Cardiac fibroblast (primary cell): ENCODE data around the gene RBM28.

Experiments
- DNase-seq, 2 donors: peaks; one replicate each; pipeline versions ENCODE4 v3.0.0 to v3.0.0-alpha.2; 2010; ENCODE audit warnings: low read depth in 2 of 2
- H3K4me3 ChIP-seq, 2 donors: replicated peaks in 1 of 2; 1 replicate in 1 of 2; 2 replicates in 1 of 2; pipeline ENCODE4 v1.5.1; 2011; ENCODE audit warnings: low read depth in 2 of 2, low read length in 2 of 2, mild to moderate bottlenecking in 2 of 2, moderate library complexity in 1 of 2
- TF ChIP-seq, protein P1 (sequence below): IDR thresholded peaks from one replicate; pipeline ENCODE4 v1.5.1; 2011; ENCODE audit warnings: low read depth, mild to moderate bottlenecking, low read length, inconsistent platforms

Gene RBM28, protein sequence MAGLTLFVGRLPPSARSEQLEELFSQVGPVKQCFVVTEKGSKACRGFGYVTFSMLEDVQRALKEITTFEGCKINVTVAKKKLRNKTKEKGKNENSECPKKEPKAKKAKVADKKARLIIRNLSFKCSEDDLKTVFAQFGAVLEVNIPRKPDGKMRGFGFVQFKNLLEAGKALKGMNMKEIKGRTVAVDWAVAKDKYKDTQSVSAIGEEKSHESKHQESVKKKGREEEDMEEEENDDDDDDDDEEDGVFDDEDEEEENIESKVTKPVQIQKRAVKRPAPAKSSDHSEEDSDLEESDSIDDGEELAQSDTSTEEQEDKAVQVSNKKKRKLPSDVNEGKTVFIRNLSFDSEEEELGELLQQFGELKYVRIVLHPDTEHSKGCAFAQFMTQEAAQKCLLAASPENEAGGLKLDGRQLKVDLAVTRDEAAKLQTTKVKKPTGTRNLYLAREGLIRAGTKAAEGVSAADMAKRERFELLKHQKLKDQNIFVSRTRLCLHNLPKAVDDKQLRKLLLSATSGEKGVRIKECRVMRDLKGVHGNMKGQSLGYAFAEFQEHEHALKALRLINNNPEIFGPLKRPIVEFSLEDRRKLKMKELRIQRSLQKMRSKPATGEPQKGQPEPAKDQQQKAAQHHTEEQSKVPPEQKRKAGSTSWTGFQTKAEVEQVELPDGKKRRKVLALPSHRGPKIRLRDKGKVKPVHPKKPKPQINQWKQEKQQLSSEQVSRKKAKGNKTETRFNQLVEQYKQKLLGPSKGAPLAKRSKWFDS

DNA sequence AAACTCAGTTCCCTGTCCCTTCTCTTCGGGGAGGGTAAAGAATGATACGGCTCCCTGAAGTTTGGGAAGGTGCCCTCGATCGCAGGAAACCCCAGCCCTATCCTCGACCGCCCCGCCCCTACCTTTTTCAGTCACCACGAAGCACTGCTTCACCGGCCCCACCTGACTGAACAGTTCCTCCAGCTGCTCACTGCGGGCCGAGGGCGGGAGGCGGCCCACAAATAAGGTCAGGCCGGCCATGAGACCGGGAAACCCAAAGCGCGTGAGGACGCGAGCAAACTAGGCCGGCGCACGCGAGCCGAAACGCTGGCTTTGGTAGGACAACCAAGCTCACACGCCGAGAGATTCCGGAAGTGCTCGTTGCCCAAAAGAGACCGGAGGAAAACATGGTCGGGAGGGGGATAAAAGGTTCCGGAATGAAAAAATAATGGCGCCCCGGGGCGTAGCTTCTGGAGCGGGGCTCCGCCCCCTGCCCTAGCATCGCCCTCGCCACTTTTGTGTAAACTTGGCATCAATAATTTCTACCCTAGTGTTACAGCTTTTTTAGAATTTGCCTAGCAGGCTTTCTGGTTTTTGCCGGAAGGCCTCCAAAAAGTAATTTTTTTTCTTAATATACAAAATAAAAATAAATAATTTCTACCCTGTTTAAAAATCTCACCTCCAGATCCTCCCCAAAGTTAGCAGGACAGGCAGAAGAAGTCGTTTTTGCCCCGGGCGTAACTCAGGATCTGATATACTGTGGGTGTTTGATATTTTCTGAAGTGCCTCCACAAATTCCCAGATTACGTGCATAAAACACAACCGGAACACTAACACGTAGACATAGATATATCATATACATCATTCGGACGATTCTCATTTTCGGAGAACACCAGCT lies at the start of gene RBM28:
Gene RBM28 (minus strand): TSS at position 355 of the 877 bp plus-strand sequence. CDS start 115 bp downstream, at position 240.
- TF ChIP-seq, protein P1, sequence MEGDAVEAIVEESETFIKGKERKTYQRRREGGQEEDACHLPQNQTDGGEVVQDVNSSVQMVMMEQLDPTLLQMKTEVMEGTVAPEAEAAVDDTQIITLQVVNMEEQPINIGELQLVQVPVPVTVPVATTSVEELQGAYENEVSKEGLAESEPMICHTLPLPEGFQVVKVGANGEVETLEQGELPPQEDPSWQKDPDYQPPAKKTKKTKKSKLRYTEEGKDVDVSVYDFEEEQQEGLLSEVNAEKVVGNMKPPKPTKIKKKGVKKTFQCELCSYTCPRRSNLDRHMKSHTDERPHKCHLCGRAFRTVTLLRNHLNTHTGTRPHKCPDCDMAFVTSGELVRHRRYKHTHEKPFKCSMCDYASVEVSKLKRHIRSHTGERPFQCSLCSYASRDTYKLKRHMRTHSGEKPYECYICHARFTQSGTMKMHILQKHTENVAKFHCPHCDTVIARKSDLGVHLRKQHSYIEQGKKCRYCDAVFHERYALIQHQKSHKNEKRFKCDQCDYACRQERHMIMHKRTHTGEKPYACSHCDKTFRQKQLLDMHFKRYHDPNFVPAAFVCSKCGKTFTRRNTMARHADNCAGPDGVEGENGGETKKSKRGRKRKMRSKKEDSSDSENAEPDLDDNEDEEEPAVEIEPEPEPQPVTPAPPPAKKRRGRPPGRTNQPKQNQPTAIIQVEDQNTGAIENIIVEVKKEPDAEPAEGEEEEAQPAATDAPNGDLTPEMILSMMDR: no peak
- H3K4me3 ChIP-seq: peak within 1 kb of the TSS; percentile 74 to 97
- DNase-seq: peak; percentile 93 to 94

DNA sequence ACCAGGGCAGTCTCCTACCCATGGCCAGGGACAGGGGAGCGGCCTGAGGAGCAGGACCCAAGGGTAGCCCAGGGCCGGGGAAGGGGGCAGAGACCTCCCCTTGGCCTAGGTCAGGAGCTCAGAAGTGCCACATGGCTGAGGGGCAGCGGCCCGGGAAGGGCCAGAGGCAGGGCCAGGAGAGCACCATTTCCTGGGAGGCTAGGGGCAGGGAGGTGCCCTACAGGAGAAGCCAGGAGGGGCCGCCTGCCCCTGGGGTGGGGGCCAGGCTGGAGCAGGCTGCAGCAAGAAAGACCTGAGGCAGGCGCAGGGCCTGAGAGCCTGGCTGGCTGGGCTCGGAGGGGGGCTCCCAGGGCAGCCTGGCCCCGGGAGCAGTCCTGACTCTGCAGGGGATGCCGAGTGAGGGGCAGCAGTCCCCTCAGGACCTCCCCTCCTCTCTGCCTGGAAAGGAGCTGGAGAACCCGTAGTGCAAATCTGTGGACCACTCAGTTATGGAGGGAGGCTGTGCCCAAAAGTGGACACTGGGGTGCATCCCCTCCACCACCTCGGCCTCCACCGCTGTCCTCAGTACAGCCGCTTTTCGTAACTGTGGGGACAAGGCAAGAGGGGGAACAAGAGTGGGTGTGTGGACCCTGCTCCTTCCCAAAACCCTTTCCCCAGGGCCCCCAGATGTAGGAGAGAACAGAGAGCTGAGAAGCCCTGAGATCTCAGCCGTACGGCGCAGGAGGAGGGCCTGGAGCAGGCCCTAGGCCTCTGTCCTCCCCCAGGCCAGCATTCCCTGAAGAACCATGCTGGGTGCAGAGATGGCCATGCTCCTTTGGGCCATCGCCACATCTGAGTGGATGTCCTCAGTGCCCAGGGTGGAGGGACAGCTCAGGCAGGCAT lies 49.0 kb upstream of the RBM28 start:
- DNase-seq: no peak

DNA sequence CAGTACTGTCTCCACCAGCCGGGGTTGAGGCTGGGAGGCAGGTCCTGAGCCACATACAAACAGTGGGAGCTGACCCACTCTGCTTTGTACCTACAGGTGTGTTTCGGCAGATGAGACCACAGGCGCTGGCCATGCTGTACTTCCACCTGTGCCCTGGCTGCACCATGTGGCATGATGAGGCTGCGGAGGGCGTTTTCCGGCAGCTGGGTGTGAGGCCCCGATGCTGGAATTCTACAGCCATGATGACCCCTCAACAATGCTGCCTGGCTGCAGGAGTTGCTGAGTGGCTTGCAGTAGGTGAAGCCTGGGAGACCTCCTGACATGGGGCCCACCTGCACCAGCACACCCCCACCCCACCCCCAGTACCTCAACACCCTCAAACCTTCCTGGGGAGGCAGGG lies 48.1 kb upstream of the RBM28 start:
- TF ChIP-seq, protein P1: no peak
- no peak for DNase-seq
- H3K4me3 ChIP-seq: no peak overlapping the region

More for the DNA sequence above, 49.0 kb upstream of the RBM28 start:
- TF ChIP-seq, protein P1: no peak
- H3K4me3 ChIP-seq: no peak overlapping the region

DNA sequence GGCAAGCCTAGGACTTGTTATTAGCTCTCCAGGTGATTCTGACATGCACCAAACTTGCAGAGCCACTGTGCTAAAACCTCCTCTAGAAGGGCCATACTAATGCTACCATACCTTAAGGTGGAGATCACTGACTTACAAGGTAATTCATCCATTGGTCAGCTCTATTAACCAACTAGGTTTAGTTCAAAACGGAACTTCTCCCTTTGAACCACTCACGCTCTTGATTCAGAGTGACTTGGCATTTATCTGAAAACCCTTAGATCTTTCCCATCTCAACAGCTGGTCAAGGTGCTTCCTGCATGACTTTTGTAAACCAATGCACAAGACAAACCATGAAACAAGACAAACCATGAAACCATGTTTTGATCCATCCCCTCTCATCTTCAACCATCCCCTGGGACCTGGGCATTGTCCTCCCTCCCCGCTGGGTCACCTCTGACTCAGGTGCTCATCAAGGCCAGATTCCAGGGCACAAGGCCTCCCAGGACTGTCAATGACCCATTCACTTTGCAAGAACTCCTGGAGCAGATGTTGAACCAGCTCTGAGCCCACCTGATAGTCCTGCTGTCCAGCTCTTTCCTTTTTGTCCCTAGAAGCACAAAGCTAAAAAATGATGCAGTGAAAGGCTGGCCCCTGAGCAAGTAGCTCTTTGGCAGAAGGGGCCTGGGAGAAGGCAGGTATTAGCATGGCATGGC lies 47.3 kb upstream of the RBM28 start:
- DNase-seq: no peak
- TF ChIP-seq, protein P1: no peak
- H3K4me3 ChIP-seq: no peak overlapping the region

DNA sequence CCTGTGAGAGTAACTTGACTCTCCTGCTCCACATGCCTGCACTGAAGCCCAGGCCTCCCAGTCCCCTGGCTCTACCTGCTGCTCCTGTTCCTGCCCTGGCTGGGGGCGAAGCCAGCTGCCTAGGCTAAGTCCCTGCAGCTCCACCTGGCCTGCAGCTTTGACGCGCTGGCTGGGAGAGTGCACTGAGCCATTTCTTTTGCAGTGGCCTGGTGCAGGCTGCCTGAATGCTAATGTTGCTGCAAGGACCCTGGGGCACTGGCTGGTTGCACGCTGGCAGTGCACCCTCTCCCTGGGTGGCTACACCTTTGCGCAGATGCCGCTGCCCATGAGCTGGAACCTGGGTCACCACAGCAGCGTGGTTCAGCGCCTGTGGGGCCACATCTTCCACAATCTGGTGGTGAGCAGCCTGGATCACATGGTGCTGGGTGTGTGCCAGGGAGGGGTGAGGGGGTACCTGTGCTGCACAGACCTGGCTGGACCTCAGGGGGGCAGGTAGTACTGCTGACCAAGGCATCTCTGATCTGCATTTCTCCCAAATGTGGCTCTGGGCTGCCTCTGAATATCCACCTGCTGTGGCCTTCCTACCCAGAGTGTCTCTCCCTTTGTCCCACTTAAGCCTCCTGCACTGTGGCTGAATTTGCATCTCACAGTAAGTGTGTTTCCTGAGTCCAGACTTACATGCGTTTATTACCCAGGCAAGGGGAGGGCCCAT lies 46.1 kb upstream of the RBM28 start:
- TF ChIP-seq, protein P1: no peak
- no peak overlapping the region for H3K4me3 ChIP-seq
- no peak for DNase-seq
